ENCODE data around the gene CRACR2B. TPM values are rescaled to one million over a fixed set of nuclear protein-coding genes. Genes with fewer than 3 reads are reported as not detected.

CRACR2B gene
- total RNA-seq, 4 donors from 2014 or later = 0.48 to 5.7 (median 3.5) TPM

GRCh38 chr11:792873-793272, 34.8 kb upstream of the CRACR2B start:
- Histone ChIP-seq H3K27me3 (peaks cover 0 to 27% (median 3%) of the 10 kb centered on the region in 4 donors), H3K4me3 (no peak overlapping the region), H3K36me3 (peaks cover 4 to 30% (median 4%) of the 10 kb centered on the region in 3 donors), H3K27ac (no peak overlapping the region), H3K4me1 (peaks cover 24 to 55% (median 33%) of the 10 kb centered on the region in 3 donors), H3K9me3 (no peaks in the 10 kb centered on the region)
- WGBS, 2 donors = 98% methylated on average over 4 of the region's 13 CpGs; no CpG with 5 or more reads in 1 of the 2 donors
- DNase-seq = no peak
- TF ChIP-seq CTCF (IDR thresholded peaks at IDR 0.05) (no peak), POLR2A (IDR thresholded peaks at IDR 0.05) (no peak)
- intact Hi-C loops (cut with DNase I) = no loop called here

GRCh38 chr11:793556-793955, 34.2 kb upstream of the CRACR2B start:
- TF ChIP-seq CTCF (IDR thresholded peaks at IDR 0.05) (no peak), POLR2A (IDR thresholded peaks at IDR 0.05) (no peak)
- no peak overlapping the region for H3K4me3 ChIP-seq
- H3K36me3 ChIP-seq = peaks cover 4 to 30% (median 4%) of the 10 kb centered on the region in 3 donors
- no peaks in the 10 kb centered on the region for H3K9me3 ChIP-seq
- peaks cover 28 to 57% (median 37%) of the 10 kb centered on the region in 3 donors for H3K4me1 ChIP-seq
- no peak for DNase-seq
- WGBS, 2 donors = 97 to 100% methylated on average over 2 to 6 of the region's 7 CpGs
- H3K27me3 ChIP-seq = peaks cover 0 to 20% (median 3%) of the 10 kb centered on the region in 4 donors
- no peak overlapping the region for H3K27ac ChIP-seq
- intact Hi-C loops (cut with DNase I) = no loop called here

- no peak overlapping the region for H3K4me3 ChIP-seq
- DNase-seq = no peak
Observed at GRCh38 chr11:794013-794765, 33.5 kb upstream of the CRACR2B start.

GRCh38 chr11:794766-795633, 32.7 kb upstream of the CRACR2B start:
- TF ChIP-seq POLR2A (IDR thresholded peaks at IDR 0.05) = no peak
- TF ChIP-seq CTCF (IDR thresholded peaks at IDR 0.05) = no peak
- H3K4me1 ChIP-seq = peaks cover 29 to 50% (median 39%) of the 10 kb centered on the region in 3 donors
- no peak for DNase-seq
- H3K9me3 ChIP-seq = no peaks in the 10 kb centered on the region
- intact Hi-C loops (cut with DNase I) = no loop called here
- WGBS, 2 donors = 47 to 56% methylated on average over 13 to 16 of the region's 38 CpGs
- peaks cover 0 to 5% (median 0%) of the 10 kb centered on the region in 4 donors for H3K27me3 ChIP-seq
- peaks cover 4 to 43% (median 4%) of the 10 kb centered on the region in 3 donors for H3K36me3 ChIP-seq
- H3K27ac ChIP-seq = peak overlapping the region; percentile 81 to 94 (median 90)
- peak overlapping the region; percentile 65 to 87 (median 82) for H3K4me3 ChIP-seq

More at GRCh38 chr11:794013-794765, 33.5 kb upstream of the CRACR2B start:
- H3K36me3 ChIP-seq = peaks cover 4 to 35% (median 4%) of the 10 kb centered on the region in 3 donors
- peaks cover 0 to 14% (median 2%) of the 10 kb centered on the region in 4 donors for H3K27me3 ChIP-seq
- whole genome bisulfite sequencing, 2 donors = 60 to 93% methylated on average over 1 to 2 of the region's 31 CpGs
- TF ChIP-seq CTCF (IDR thresholded peaks at IDR 0.05) (no peak), POLR2A (IDR thresholded peaks at IDR 0.05) (no peak)
- intact Hi-C loops (cut with DNase I) = no loop called here
- no peak overlapping the region for H3K27ac ChIP-seq
- no peaks in the 10 kb centered on the region for H3K9me3 ChIP-seq
- peaks cover 29 to 58% (median 39%) of the 10 kb centered on the region in 3 donors for H3K4me1 ChIP-seq
